GM12801 (cell line): ENCODE results near the gene BCAS3.

Experiments
- TF ChIP-seq, protein P1 (sequence below): IDR thresholded peaks from one replicate; pipeline ENCODE4 v1.5.1; 2011; ENCODE audit warnings: control low read depth; ENCODE audit not compliant: insufficient read length; ENCODE audit errors: extremely low read depth

Gene BCAS3

DNA sequence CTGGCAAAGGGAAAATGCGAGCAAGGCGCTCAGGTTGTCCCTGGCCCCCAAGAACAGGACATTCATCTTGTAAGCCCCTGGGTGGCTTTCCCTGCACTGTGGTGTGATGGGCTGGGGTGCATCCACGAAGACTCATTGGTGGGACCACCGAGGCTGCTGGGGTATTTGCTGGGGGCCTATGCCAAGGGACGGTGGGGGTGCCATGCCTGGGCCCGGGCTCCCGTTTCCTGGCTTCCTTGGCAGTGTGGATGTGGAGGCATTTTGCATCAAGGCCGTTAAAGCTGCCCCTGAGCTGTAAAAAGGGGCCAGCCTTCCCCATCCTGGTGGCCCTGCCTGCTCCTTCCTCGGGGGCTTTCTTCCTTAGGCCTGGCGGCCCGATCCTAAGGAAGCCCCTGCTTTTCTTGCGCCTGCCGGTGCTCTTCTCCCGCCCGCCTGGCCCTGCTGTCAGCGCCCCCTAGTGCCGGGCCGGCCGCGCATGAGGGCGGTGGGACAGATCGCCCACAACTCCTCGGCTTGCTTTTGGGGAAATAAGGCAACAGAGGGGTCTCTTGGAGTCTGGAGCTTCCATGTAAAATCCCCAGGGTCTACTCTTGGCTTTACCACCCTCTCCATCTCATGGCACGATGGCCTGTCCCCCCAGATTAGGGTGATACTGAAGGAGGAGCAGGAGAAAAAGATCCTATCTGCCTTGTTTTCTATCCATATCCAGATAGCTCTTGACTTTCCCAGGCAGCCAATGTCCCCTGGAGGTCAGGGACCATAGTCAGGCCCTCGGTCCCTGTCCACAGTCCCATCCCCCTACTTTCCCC, 712.2 kb downstream of the BCAS3 start:
- TF ChIP-seq, protein P1, sequence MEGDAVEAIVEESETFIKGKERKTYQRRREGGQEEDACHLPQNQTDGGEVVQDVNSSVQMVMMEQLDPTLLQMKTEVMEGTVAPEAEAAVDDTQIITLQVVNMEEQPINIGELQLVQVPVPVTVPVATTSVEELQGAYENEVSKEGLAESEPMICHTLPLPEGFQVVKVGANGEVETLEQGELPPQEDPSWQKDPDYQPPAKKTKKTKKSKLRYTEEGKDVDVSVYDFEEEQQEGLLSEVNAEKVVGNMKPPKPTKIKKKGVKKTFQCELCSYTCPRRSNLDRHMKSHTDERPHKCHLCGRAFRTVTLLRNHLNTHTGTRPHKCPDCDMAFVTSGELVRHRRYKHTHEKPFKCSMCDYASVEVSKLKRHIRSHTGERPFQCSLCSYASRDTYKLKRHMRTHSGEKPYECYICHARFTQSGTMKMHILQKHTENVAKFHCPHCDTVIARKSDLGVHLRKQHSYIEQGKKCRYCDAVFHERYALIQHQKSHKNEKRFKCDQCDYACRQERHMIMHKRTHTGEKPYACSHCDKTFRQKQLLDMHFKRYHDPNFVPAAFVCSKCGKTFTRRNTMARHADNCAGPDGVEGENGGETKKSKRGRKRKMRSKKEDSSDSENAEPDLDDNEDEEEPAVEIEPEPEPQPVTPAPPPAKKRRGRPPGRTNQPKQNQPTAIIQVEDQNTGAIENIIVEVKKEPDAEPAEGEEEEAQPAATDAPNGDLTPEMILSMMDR, result no peak

DNA sequence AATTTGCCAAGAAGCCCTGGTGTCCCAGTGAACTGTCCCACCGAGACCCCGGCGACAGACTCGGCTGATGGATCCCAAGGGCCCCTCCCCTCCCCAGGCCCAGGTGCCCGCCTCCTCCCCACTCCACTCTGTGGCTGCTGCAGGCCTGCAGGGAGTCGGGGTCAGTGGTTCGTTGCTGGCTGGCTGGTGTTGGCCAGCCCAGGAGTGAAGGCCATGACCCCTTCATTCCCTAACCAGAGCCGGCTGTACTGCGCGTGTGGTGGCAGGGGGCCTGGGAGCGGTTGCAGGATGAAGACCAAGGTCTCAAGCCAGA, 712.8 kb downstream of the BCAS3 start:
- TF ChIP-seq, protein P1, result no peak

DNA sequence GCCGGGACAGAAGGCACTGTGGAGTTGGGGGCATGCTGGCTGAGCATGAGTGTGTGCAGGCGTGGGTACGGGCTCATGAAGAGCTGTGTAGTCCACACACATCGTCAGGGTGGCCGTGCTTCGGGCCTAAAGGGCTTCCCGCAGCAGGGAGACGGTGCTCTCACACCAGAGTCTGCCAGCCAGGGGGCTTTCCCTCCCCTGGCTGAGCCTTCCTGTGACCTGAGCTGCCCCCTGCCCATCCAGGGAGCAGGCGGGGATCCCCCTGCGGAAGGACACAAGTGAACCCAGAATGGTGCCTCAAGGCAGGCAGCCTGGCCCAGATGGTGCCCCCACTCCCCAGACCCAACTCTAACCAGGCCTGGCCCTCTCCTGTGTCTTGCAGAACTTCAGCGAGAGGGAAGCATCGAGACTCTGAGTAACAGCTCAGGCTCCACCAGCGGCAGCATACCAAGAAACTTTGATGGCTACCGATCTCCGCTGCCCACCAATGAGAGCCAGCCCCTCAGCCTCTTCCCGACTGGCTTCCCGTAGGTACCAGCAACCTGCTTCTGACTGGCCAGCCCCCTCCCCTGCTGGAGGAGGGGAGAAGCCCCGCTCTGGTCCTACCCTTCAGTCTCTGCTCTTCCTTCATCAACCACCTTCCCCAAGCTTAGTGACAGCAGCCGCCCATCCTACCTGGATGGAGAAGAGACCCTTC, 714.1 kb downstream of the BCAS3 start:
- TF ChIP-seq, protein P1, result no peak

DNA sequence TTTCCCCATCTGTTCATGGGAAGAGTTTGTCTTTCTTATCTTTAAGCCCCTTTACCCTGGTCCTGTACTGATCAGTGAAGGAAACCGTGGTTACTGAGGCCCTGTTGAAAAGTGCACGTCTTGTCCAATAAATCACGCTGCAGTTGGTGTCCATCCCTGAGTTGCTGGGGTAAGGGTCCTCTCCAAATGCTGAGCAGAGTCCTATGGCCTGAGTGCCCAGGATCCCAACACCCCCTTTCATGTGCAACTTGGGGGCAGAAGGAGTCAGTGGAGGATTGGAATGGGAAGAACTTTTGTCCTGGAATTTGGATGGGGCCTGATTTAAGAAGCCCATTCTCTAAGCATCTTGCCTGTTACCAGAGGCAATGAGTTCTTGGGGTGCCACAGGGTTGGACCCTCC, 715.0 kb downstream of the BCAS3 start:
- TF ChIP-seq, protein P1, result no peak

DNA sequence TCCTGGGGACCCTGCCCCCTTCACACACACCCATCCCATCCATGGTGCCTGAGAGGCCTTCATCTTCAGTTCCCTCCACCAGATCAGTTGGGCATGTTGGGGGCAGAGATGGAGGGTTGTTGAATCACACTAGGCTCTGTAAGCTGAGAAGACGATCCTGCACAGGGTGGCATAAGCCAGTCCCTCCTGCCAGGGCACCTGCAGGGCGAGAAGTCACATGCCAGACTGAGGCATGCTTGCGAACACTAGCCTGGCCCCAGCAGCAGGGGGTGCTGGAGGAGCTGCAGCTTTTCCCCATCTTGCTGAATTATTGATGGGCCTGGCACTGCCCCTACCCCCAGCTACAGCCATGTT, 715.9 kb downstream of the BCAS3 start:
- TF ChIP-seq, protein P1, result no peak

DNA sequence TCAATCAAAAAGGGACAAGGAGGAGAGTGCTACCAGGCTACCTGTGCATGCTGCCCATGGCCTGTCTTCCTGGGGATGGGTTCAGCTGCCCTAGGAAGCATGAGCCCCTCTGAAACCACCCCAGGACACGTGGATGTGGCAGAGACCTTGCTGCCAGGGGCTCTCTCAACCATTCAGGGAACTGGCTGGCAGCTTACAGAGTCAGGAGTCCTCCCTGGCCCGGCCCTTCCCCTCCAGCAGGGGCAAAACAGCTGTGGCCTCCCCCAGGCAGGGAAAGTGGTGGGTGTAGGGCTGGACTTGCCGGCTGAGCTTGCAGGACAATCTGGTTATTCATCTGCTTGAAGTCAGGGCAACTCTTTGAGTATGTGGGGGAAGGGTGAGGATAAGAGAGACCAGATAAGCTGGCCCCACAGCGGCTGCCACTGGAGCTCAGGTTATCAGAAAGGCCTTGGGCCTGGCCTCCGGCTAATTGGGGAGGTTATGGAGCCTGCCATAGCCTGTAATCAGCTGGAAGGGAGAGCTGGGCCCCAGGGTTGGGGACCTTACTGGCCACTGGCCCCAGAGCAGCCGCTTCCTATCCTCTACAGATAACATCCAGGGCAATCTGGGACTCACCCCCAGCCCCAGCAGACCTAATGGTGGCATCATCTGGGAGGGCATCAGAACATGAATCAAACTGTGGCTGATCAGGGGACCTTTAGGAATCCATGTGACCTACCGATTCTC, 716.4 kb downstream of the BCAS3 start:
- TF ChIP-seq, protein P1, result no peak

DNA sequence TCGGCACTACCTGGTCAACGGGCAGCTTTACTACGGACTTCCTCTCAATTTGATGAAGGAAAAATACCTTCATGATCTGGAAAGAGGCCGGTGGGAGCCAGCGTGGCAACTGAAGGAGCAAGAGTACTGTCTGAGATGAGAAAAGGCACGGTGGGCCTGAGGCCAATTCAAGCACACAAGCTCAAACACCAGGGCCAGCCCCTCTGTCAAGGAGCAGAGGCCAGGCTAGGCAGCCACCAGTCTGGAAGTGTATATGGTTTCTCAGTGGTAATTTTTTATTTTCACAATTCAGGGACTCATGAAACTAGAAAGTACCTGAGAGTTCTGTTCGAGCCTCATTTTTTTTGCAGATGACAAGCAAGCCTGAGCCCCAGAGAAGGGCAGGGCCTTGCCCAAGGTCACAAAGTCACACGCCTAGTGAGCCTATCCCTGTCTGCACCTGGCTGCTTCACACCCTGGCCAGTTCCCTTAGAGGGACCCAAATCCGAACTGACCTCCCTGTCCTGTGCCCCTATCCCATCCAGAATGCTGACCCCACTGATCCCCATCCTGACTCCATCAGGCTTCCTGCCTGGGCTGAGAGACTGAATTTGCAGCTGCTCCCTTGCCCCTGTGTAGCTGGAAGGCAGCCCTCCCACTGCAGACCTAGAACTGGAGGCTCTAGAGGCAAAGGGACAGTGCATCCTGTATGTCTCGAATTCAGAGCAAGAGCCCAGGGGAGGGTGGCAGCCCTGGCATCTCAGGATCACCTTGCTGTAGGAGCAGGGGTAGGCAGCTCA, 717.2 kb downstream of the BCAS3 start:
- TF ChIP-seq, protein P1, result no peak
